Neuron (in vitro differentiated cells): Measurements from ENCODE around the gene CRTC1.

Experiments used
- H2AFZ ChIP-seq: one replicate; pipeline ENCODE4 v1.6.1; 2013; ENCODE audit warnings: low read depth, mild to moderate bottlenecking, inconsistent platforms, low read length, moderate library complexity
- H3K27me3 ChIP-seq: one replicate; pipeline ENCODE4 v1.6.1; 2013; ENCODE audit warnings: low read length; ENCODE audit not compliant: insufficient read depth
- H3K36me3 ChIP-seq: one replicate; pipeline ENCODE4 v1.6.1; 2013; ENCODE audit warnings: low read length; ENCODE audit not compliant: insufficient read depth
- H3K4me1 ChIP-seq: one replicate; pipeline ENCODE4 v1.6.1; 2013; ENCODE audit warnings: low read length; ENCODE audit not compliant: insufficient read depth
- H3K4me3 ChIP-seq: 2 replicates; pipeline ENCODE4 v1.5.1; 2013; ENCODE audit warnings: mild to moderate bottlenecking, low read length, moderate library complexity
- H3K9me3 ChIP-seq: one replicate; pipeline ENCODE4 v1.6.1; 2013; ENCODE audit warnings: low read length

Gene CRTC1

DNA sequence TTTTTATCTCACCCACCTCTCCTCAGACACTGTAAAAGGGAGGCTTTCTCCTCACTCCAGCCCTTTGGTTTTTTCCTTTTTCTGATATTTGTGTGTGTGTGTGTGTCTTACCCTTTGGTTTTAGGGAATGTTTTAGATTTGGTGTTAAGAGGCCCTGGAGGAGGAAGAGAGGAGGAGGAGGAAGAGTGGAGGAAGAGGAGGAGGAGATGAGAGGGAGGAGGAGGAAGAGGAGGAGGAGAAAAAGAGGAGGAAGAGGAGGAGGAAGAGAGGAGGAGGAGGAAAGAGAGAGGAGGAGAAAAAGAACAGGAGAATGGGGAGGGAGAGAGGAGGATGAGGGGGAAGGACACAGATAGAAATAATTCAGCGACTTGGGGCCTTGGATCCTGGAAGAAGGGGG is 36.1 kb upstream of the CRTC1 start:
- H3K27me3 ChIP-seq, result no peaks in the 10 kb centered on the region
- no peak overlapping the region for H2AFZ ChIP-seq
- no peaks in the 10 kb centered on the region for H3K9me3 ChIP-seq
- H3K36me3 ChIP-seq, result no peaks in the 10 kb centered on the region
- no peak overlapping the region for H3K4me3 ChIP-seq
- H3K4me1 ChIP-seq, result peaks cover 54% of the 10 kb centered on the region

DNA sequence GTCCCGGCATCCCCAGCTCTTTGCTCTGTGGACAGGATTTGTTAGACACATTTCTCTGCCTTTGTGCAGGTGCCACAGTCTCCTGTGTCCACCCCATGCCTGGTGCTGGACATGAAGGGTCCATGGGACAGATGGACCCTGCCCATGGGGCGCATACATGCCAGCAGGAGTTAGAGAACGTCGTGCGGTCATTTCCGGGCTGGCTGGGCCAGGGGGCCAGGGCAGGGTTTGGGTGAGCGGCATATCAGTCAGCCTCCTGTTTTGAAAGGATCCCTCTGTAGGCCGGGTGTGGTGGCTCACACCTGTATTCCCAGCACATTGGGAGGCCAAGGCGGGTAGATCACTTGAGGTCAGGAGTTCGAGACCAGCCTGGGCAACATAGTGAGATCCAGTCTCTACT is 35.7 kb upstream of the CRTC1 start:
- peaks cover 54% of the 10 kb centered on the region for H3K4me1 ChIP-seq
- H3K27me3 ChIP-seq, result no peaks in the 10 kb centered on the region
- no peak overlapping the region for H2AFZ ChIP-seq
- no peaks in the 10 kb centered on the region for H3K36me3 ChIP-seq
- H3K9me3 ChIP-seq, result no peaks in the 10 kb centered on the region
- no peak overlapping the region for H3K4me3 ChIP-seq

DNA sequence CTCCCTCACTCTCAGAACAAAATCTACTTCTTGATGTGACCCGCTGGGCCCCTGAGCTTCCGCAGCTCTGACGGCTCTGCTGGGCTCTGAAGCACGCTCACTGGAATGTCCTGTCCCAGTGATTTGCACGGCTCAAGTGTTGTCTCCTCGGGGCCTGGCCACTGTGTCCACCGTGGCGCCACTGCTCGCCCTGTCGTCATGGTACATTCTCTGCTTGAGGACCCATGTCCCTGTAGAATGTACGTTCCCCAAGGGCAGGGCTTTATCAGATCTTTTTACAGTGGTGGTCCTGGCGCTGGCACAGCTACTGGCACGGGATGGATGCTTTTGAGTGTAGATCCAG is 34.5 kb upstream of the CRTC1 start:
- H3K4me3 ChIP-seq, result no peak overlapping the region
- H3K4me1 ChIP-seq, result peaks cover 54% of the 10 kb centered on the region
- H3K36me3 ChIP-seq, result no peaks in the 10 kb centered on the region
- H2AFZ ChIP-seq, result no peak overlapping the region
- H3K27me3 ChIP-seq, result no peaks in the 10 kb centered on the region
- no peaks in the 10 kb centered on the region for H3K9me3 ChIP-seq

DNA sequence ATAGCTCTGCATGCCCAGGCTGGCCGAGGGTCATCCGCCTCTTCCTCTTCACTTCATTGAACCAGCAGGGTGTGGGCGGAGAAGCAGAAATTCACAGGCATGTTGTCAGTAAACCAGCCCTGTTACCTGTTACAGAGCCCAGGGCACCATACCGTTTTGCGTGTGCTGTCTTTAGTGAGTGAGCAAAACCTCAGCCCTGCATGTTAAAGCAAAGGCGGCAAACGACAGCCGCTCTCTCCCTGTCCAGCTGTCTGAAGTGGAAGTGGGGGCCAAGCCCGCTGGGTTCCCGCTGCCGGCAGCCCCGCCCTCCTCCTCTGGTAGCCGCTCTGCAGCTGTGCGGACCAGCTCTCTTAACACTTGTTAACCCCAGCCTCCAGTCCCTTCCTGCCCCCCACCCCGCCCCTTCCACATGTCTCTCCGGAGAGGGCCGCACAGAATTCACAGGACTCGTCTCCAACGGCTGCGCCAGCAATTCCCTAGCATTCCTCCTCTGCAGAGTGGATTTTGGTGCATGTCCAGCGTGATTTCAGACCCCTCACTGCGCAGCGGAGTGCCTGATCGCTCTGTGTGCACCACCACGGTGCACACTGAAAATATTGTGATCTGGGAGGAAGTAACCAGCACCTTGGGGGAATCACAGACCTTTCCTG is 34.0 kb upstream of the CRTC1 start:
- no peaks in the 10 kb centered on the region for H3K36me3 ChIP-seq
- H3K27me3 ChIP-seq, result no peaks in the 10 kb centered on the region
- peaks cover 54% of the 10 kb centered on the region for H3K4me1 ChIP-seq
- H3K4me3 ChIP-seq, result no peak overlapping the region
- no peak overlapping the region for H2AFZ ChIP-seq
- no peaks in the 10 kb centered on the region for H3K9me3 ChIP-seq

GRCh38 chr19:18650021-18650390 is 33.5 kb upstream of the CRTC1 start:
- Histone ChIP-seq H3K36me3 (no peaks in the 10 kb centered on the region), H3K4me1 (peaks cover 54% of the 10 kb centered on the region), H3K27me3 (no peaks in the 10 kb centered on the region), H3K4me3 (no peak overlapping the region), H2AFZ (no peak overlapping the region), H3K9me3 (no peaks in the 10 kb centered on the region)

DNA sequence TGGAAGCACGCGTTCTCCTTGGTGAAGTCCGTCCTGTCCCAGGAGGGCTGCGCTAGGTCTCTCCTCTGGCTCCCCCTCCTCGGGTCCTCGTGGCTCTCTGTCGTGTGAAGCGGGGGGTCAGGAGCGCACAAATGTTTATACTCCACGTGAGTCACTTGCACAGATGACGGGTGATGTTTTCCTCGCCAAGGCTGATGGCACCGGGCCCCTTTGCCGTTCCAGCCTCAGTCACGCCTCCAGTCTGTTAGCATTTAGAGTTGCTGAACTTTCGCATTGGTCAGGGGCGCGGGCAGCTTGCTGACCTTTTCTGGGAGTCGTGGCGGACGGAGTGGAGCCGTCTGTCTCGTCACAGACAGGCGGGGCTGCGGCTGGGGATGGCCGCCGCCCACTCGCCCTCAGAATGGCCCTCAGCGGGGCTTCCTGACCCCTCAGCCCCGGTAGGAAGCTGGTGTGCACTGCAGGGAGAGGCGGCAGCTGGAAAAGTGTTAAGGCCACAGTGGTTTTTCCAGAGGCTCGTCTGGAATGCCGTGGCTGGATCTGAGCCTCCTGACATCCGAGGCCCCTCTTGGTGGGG is 32.9 kb upstream of the CRTC1 start:
- Histone ChIP-seq H2AFZ (no peak overlapping the region), H3K27me3 (no peaks in the 10 kb centered on the region), H3K36me3 (no peaks in the 10 kb centered on the region), H3K4me3 (no peak overlapping the region), H3K9me3 (no peaks in the 10 kb centered on the region), H3K4me1 (peaks cover 54% of the 10 kb centered on the region)

DNA sequence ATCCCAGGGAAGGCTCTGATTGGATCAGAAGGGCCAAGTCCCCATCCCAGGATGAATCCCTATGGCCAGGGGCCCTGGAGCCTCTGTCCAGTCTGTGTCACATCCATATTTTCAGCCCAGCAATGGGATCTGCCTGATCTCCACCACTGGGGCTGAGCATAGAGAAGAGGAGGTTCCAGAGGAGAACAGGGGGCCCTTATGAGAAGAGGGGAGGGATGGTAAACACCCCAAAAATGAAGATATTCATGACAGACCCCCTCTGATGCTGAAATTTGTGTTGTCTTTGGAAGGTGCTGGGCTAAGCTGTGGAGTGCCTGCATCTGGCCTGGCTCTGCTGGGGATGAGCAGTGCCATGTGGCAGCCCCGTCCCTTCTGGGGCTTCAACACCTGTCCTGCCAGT is 32.2 kb upstream of the CRTC1 start:
- Histone ChIP-seq H3K4me3 (no peak overlapping the region), H3K9me3 (no peaks in the 10 kb centered on the region), H3K36me3 (no peaks in the 10 kb centered on the region), H2AFZ (no peak overlapping the region), H3K4me1 (peaks cover 56% of the 10 kb centered on the region), H3K27me3 (no peaks in the 10 kb centered on the region)

DNA sequence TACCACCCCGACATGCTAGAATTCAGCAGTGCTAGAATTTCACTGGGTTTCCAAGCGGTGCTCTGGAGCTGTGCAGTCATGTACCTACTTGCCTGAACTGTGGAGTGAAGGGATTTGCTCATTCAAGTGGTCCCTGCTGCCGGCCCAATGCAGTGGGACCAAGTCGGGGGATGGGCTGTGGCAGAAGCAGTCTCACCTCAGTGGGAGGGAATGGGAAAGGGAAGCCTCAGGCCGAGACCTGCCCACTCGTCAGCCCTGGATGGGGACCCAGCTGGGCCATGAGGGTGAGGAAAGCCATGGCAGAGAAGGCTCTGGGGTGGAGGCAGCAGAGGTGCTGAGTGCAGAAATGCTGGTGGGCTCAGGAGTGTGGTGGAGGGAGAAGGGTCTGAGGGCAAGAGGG is 31.7 kb upstream of the CRTC1 start:
- H3K4me3 ChIP-seq, result no peak overlapping the region
- peaks cover 55% of the 10 kb centered on the region for H3K4me1 ChIP-seq
- H3K9me3 ChIP-seq, result no peaks in the 10 kb centered on the region
- no peaks in the 10 kb centered on the region for H3K36me3 ChIP-seq
- no peaks in the 10 kb centered on the region for H3K27me3 ChIP-seq
- H2AFZ ChIP-seq, result no peak overlapping the region

DNA sequence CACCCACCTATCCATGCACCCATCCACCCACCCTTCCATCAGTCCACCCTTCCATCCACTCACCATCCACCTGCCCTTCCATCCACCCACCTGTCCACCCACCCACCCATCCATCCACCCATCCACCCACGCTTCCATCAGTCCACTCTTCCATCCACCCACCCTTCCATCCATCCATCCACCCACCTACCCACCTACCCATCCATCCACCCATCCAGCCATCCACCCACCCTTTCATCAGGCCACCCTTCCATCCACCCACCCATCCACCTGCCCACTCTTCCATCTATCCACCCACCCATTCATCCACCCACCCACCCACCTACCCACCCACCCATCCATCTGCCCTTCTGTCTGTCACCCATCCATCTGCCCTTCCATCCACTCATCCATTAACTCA is 29.6 kb upstream of the CRTC1 start:
- no peaks in the 10 kb centered on the region for H3K9me3 ChIP-seq
- no peak overlapping the region for H3K4me3 ChIP-seq
- no peak overlapping the region for H2AFZ ChIP-seq
- no peaks in the 10 kb centered on the region for H3K36me3 ChIP-seq
- peaks cover 53% of the 10 kb centered on the region for H3K4me1 ChIP-seq
- no peaks in the 10 kb centered on the region for H3K27me3 ChIP-seq

- Histone ChIP-seq H3K9me3 (no peaks in the 10 kb centered on the region), H3K36me3 (no peaks in the 10 kb centered on the region), H3K4me1 (peaks cover 47% of the 10 kb centered on the region)
These were observed 29.0 kb upstream of the CRTC1 start for GRCh38 chr19:18654469-18654868.

GRCh38 chr19:18655173-18655844 is 28.2 kb upstream of the CRTC1 start:
- Histone ChIP-seq H3K4me3 (no peak overlapping the region), H3K36me3 (no peaks in the 10 kb centered on the region), H3K4me1 (peaks cover 40% of the 10 kb centered on the region), H3K9me3 (no peaks in the 10 kb centered on the region), H2AFZ (no peak overlapping the region), H3K27me3 (no peaks in the 10 kb centered on the region)

More at GRCh38 chr19:18654469-18654868, 29.0 kb upstream of the CRTC1 start:
- Histone ChIP-seq H2AFZ (no peak overlapping the region), H3K4me3 (no peak overlapping the region), H3K27me3 (no peaks in the 10 kb centered on the region)

GRCh38 chr19:18656337-18657086 is 27.0 kb upstream of the CRTC1 start:
- Histone ChIP-seq H3K4me3 (no peak overlapping the region), H3K9me3 (peaks cover 2% of the 10 kb centered on the region), H3K4me1 (peaks cover 28% of the 10 kb centered on the region), H3K27me3 (no peaks in the 10 kb centered on the region), H3K36me3 (no peaks in the 10 kb centered on the region), H2AFZ (no peak overlapping the region)

GRCh38 chr19:18657590-18658365 is 25.7 kb upstream of the CRTC1 start:
- Histone ChIP-seq H3K36me3 (no peaks in the 10 kb centered on the region), H3K9me3 (peaks cover 4% of the 10 kb centered on the region), H3K4me3 (no peak overlapping the region), H3K27me3 (no peaks in the 10 kb centered on the region), H3K4me1 (peaks cover 23% of the 10 kb centered on the region), H2AFZ (no peak overlapping the region)
